DMS153 treated with DMSO at 0.1 percent for 48 hours (cell line): Measurements from ENCODE around the gene BHLHE40.
A peak's percentile ranks its signal among the peaks of the same experiment; 100 is the strongest.

ENCODE experiments used
- DNase-seq: peaks from one replicate; lab custom pipeline; 2025; ENCODE audit not compliant: unreplicated experiment; lab: John Stamatoyannopoulos, UW

The BHLHE40 gene

DNA sequence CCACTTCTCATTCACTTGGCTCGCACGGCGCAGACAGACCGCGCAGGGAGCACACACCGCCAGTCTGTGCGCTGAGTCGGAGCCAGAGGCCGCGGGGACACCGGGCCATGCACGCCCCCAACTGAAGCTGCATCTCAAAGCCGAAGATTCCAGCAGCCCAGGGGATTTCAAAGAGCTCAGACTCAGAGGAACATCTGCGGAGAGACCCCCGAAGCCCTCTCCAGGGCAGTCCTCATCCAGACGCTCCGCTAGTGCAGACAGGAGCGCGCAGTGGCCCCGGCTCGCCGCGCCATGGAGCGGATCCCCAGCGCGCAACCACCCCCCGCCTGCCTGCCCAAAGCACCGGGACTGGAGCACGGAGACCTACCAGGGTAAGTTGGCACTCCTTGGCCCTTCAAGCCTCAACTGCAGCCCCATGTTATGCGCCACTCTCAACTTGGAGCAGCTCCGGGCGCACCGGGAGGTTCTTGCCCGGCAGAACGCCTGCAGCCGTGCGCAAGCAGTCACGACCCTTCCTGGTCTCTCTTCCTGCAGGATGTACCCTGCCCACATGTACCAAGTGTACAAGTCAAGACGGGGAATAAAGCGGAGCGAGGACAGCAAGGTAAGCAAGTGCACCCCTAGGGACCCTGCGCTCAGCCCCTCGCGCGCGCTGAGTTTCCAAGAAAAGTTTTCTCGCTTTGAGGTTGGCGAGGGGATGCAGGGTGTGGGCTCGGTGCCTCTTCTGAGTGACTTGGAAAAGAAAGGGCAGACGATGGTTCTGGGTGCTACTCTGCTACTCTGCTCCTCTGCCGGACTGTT, at the start of gene BHLHE40:
Gene BHLHE40 (plus strand): TSS at position 10 of the 801 bp plus-strand sequence. CDS start 282 bp downstream, at position 292.
- no peak for DNase-seq

GRCh38 chr3:4930501-4930900, 48.7 kb upstream of the BHLHE40 start:
- DNase-seq = no peak

- DNase-seq = no peak
These were observed 45.2 kb upstream of the BHLHE40 start for GRCh38 chr3:4934050-4934449.

DNA sequence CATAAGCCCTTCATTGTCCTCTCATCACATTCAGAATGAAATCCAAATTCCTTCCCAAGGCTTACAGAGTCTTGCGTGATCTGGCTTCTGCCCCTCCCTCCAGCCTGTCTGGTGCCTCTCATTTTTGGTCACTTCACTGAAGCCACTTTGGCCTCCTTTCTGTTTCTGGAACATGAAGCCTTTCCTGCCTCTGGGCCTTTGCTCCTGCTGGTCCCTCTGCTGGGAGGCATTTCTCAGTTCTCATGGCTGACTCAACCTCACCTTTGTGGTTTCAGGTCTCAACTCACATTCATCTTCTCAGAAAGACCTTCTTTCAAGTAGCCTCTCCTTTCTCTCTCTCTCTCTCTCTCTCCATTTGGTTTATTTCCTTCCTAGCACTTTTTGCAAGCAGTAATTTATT, 43.9 kb upstream of the BHLHE40 start:
- no peak for DNase-seq

- DNase-seq = no peak
These were observed 42.1 kb upstream of the BHLHE40 start for GRCh38 chr3:4936982-4937614.

DNA sequence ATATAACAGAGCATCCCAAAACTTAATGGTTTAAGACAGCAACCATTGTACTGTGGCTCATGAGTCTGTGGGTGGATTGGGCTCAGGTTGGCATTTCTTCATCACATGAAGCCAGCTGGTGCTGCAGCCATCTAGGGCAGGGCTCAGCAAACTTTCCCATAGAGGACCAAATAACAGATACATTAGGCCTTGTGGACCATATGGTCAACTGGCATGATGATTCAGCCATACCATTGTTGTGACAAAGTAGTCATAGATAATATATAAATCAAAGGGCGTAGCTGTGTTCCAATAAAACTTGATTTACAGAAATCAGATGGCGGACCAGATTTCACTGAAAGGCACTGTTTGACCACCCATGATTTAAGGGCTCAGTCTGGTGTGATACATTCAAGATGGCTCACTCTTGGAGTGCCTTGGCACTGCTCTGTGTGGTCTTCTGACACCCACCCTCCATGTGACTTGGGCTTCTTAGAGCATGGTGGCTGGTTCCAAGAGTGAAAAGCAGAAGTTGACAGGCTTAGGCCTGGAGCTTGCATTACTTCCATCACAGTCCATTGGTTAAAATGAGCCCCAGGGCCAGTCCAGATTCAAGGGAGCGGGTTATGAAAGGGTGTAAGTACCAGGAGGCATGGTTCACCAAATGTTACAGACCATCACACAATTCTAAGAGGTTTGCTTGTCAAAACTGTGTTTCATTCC, 40.8 kb upstream of the BHLHE40 start:
- DNase-seq = no peak

DNA sequence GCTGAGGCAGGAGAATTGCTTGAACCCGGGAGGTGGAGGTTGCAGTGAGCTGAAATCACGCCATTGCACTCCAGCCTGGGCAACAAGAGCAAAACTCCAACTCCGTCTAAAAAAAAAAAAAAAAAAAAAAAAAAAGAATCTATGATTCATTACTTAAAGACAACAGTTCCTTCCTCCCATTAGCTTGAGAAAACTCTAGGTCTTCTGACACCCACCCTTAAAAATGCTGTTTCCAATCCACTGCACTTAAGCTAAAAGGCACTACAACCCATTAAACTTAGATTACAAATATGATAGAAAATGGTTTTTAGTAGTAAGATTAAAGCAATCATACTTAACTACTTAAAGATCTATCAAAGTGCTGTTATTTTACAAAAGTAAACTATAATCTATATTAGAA, 40.0 kb upstream of the BHLHE40 start:
- DNase-seq = no peak

DNA sequence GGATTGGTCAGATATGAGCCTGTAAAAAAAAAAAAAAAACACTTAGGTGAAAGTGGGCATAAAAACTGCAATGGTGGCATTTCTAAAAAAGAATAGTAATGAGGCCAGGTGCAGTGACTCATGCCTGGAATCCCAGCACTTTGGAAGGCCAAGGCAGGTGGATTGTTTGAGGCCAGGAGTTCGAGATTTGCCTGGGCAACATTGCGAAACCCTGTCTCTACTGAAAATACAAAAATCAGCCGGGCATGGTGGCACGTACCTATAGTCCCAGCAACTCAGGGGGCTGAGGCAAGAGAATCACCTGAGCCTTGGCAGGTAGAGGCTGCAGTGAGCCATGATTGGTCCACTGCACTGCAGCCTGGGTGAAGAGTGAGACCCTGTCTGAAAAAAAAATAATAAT, 38.3 kb upstream of the BHLHE40 start:
- no peak for DNase-seq

- no peak for DNase-seq
These were observed 35.7 kb upstream of the BHLHE40 start for GRCh38 chr3:4943549-4943948.

DNA sequence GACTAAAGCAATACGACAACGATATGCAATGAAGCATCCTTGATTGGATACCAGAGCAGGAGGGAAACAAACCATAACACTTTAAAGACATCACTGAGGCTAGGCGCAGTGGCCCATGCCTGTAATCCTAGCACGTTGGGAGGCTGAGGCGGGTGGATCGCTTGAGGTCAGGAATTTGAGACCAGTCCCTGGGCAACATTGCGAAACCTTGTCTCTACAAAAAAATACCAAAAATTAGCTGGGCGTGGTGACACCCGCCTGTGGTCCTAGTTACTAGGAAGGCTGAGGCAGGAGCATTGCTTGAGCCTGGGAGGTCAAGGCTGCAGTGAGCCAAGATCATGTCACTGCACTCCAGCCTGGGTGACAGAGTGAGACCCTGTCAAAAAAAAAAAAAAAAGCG, 33.9 kb upstream of the BHLHE40 start:
- no peak for DNase-seq

GRCh38 chr3:4947028-4947427, 32.2 kb upstream of the BHLHE40 start:
- DNase-seq = no peak

GRCh38 chr3:4948395-4948794, 30.8 kb upstream of the BHLHE40 start:
- no peak for DNase-seq

DNA sequence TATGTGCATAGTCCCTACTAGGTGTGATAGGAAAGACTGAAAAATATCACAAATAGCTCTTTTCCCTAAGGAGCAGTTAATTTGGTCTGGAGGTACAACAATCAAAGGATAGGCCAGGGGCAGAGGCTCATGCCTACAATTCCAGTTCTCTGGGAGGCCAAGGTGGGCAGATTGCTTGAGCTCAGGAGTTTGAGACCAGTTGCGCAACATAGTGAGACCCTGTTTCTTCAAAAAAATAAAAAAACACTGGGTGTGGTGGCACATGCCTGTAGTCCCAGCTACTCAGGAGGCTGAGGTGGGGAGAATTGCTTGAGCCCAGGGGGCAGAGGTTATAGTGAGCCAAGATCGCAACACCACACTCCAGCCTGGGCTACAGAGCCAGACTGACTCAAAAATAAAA, 30.2 kb upstream of the BHLHE40 start:
- no peak for DNase-seq

GRCh38 chr3:4949659-4950058, 29.6 kb upstream of the BHLHE40 start:
- no peak for DNase-seq

- no peak for DNase-seq
These were observed 28.9 kb upstream of the BHLHE40 start for GRCh38 chr3:4950351-4950784.

DNA sequence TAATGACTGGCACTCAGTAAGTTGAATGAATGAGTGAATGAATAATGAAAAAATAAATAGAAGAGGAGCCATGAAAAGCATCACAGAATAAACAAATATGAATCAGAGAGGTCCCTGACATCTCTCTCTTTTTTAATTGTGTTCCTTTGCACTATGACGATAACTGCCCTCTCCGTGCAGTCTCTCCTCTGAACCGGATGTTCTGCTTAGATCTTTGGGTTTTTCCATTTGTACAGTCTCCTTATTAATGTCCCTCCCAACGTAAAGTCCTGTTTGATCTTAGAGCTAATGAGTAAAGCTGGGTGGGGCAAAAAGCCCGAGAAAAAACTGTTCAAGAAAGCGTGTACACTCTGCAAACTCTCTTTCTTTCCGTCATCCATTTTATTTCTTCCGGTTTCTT, 28.3 kb upstream of the BHLHE40 start:
- DNase-seq = peak; percentile 5

DNA sequence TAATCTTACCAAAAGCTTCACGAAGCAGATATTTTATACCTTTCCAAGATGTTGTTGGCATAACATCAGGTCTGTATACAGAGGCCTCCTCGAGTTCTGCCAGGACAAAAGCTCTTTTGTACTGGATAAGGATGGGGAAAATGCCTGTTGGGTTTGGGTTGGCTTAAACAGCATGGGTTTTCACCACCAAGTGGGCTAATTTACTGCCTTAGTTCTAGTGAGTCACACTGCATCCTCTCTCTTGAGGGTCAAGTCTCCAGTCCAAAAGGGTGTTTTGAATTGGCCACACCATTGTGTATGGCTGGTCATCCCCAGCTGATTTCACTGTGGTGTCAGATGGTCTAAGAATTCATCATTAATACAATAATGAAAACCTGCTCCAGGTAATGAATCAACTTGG, 26.1 kb upstream of the BHLHE40 start:
- no peak for DNase-seq

GRCh38 chr3:4954256-4955000, 24.8 kb upstream of the BHLHE40 start:
- no peak for DNase-seq

DNA sequence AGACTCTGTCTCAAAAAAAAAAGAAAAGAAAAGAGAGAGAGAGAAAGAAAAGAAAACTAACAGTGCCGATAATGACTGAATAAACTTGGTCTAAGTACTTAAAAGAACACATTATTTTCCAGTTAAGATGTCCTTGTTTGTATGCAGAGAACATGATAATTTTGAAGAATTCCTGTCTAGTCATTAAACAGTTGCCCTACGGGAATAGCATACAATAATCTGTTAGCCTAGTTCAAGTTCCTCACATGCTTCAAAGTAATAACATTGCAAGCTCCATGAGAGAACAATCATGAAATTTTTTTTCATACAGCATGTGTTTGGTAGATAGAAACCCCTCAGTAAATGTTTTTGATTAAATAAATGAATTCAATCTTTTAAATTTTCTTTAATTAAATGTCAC, 23.1 kb upstream of the BHLHE40 start:
- no peak for DNase-seq

DNA sequence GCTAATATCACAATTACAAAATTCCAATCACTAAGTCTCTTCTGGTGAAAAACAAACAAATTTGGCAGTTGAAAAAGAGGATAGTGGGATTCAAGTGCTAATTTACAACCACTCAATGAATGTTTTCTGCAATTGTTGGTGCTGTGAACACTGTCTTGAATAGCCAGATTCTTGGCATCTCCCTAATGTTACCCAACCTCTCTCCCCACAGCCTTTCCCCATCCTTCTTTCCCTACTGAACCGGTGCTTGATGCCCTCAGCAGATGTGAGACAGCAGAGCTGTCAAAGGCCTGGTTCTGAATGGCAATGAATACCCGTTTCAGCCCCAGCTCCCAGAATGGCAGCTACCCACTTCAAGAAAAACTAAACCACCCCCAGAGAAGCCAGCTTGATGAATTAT, 22.5 kb upstream of the BHLHE40 start:
- DNase-seq = no peak

DNA sequence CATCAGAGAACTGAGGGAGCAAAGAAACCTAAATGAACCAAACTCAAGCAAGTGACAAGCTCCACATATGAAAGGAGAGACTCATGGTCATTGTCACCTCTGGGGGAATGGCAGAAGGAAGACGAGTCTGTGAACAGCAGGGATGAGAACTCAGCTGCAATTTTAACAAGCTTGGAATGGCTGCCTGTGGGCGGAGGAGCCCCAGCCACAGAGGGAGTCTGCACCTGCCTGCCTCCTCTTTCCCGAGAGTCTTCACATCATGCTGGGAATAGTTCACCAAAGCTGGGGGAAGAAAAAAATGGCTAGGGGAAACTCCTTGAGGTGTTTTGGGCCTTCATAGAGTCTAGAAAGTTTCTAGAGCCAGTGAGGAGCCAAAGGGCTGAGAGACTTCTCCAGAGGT, 21.3 kb upstream of the BHLHE40 start:
- DNase-seq = no peak
